ENCODE measurements around the gene TVP23C.

Gene TVP23C

GRCh38 chr17:15488557-15488956, 74.7 kb downstream of the TVP23C start:
- no peak for DNase-seq (ENCODE audit: low read depth)
- TF ChIP-seq, protein P1, sequence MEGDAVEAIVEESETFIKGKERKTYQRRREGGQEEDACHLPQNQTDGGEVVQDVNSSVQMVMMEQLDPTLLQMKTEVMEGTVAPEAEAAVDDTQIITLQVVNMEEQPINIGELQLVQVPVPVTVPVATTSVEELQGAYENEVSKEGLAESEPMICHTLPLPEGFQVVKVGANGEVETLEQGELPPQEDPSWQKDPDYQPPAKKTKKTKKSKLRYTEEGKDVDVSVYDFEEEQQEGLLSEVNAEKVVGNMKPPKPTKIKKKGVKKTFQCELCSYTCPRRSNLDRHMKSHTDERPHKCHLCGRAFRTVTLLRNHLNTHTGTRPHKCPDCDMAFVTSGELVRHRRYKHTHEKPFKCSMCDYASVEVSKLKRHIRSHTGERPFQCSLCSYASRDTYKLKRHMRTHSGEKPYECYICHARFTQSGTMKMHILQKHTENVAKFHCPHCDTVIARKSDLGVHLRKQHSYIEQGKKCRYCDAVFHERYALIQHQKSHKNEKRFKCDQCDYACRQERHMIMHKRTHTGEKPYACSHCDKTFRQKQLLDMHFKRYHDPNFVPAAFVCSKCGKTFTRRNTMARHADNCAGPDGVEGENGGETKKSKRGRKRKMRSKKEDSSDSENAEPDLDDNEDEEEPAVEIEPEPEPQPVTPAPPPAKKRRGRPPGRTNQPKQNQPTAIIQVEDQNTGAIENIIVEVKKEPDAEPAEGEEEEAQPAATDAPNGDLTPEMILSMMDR (conservative IDR thresholded peaks at IDR 0.05; ENCODE audit: low read depth, low read length) = no peak
- no peak overlapping the region for H3K4me3 ChIP-seq (ENCODE audit: low read length)

DNA sequence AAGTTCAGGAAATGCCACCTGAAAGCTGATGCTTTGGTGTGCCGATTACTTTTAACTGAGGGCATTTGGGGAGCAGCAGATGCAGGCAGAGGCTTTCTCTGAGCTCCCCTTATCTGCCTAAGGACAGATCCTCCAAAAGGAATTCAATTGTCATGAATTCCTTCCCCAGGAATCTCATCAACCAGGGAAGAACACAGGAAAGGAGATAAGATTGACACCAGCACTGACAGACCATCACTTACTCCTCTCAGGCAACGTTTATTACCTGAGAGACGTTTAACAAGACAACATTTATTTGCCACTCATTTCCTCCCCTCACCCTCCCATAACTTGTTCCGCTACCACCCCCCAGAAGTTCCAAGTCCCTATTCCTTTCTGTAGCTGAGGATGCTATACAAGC, 78.2 kb downstream of the TVP23C start:
- DNase-seq (ENCODE audit: low read depth) = no peak
- no peak overlapping the region for H3K4me3 ChIP-seq (ENCODE audit: low read length)
- TF ChIP-seq, protein P1 (conservative IDR thresholded peaks at IDR 0.05; ENCODE audit: low read depth, low read length) = no peak

- TF ChIP-seq, protein P1 (conservative IDR thresholded peaks at IDR 0.05; ENCODE audit: low read depth, low read length) = no peak
- H3K4me3 ChIP-seq (ENCODE audit: low read length) = no peak overlapping the region
- DNase-seq (ENCODE audit: low read depth) = no peak
Measured at GRCh38 chr17:15483431-15483830, 79.9 kb downstream of the TVP23C start.

- H3K4me3 ChIP-seq (ENCODE audit: low read length) = no peak overlapping the region
- DNase-seq (ENCODE audit: low read depth) = no peak
- TF ChIP-seq, protein P1 (conservative IDR thresholded peaks at IDR 0.05; ENCODE audit: low read depth, low read length) = no peak
Measured at GRCh38 chr17:15482476-15482875, 80.8 kb downstream of the TVP23C start.

DNA sequence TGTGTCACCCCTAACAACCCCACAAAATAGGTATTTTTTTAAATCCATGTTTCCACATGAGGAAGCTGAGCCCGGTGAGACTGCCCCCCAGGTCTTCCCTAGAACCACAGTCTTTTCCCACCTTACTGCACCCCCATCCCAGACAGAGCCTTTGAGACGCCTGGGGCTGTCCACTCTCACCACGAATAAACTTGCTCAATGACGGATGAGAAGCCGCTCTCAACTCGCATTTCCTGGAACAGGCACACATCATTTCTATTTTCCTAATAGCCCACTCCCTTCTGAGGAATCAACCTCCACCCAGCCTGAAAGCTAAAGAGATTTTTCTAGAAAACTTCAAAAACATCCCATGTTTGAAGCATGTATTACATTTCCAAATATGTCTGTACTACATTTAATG, 81.8 kb downstream of the TVP23C start:
- TF ChIP-seq, protein P1 (conservative IDR thresholded peaks at IDR 0.05; ENCODE audit: low read depth, low read length) = no peak
- DNase-seq (ENCODE audit: low read depth) = no peak
- no peak overlapping the region for H3K4me3 ChIP-seq (ENCODE audit: low read length)

DNA sequence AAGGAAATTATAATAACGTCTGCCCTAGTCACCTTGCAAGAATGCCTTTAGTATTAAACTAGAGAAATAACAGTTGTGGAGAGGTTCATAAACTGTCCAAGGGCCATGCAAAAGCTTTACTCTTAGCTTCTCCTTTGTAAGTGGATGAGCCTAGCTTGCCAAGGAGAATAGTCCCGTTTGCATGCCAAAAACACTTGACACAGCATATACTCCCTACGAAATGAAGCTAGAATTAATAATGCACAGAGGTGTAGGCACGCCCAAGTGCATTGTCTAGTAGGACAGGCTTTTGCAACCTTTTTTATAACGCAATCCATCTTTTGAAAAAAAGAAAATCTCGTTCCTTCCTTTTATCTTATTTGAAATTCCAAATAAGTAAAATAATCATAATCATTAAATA, 83.1 kb downstream of the TVP23C start:
- DNase-seq (ENCODE audit: low read depth) = no peak
- TF ChIP-seq, protein P1 (conservative IDR thresholded peaks at IDR 0.05; ENCODE audit: low read depth, low read length) = no peak
- no peak overlapping the region for H3K4me3 ChIP-seq (ENCODE audit: low read length)

- TF ChIP-seq, protein P1 (conservative IDR thresholded peaks at IDR 0.05; ENCODE audit: low read depth, low read length) = no peak
Measured at GRCh38 chr17:15479703-15480102, 83.6 kb downstream of the TVP23C start.

More at GRCh38 chr17:15479703-15480102, 83.6 kb downstream of the TVP23C start:
- DNase-seq (ENCODE audit: low read depth) = no peak
- no peak overlapping the region for H3K4me3 ChIP-seq (ENCODE audit: low read length)

Data from retinal pigment epithelial cell (primary cell).